PC-9 (cell line): ENCODE results near the gene PPP1R3C.

Experiments
- CTCF ChIP-seq: fragments of 200-600 bp; sonication (generic); conservative IDR thresholded peaks from 2 replicates; pipeline ENCODE4 v1.6.1; 2017; ENCODE audit warnings: mixed run types, antibody characterized with exemption, mild to moderate bottlenecking, moderate library complexity
- EZH2 ChIP-seq: fragments of 200-600 bp; sonication (generic); IDR thresholded peaks from 2 replicates; pipeline ENCODE4 v1.8.0; 2017; ENCODE audit warnings: antibody characterized with exemption, low read depth

GRCh38 chr10:91630625-91631024 lies 2.2 kb downstream of the PPP1R3C start:
- TF ChIP-seq CTCF (no peak), EZH2 (no peak)
